ENCODE results near the gene S100A7A. TPM values are rescaled to one million over a fixed set of nuclear protein-coding genes. Genes with fewer than 3 reads are reported as not detected.

Gene S100A7A
- total and polyA plus RNA-seq, 2 of the 8 experiments (the other 6 are each of a cell fraction or from before 2014, with no cell fraction given) = not detected

GRCh38 chr1:153438599-153438998, 22.3 kb downstream of the S100A7A start (continued):
- TF ChIP-seq CHD7 (IDR thresholded peaks at IDR 0.05; ENCODE audit: insufficient replicate concordance, low read length) (no peak), CREB1 (IDR thresholded peaks at IDR 0.05) (no peak), TAF7 (optimal IDR thresholded peaks at IDR 0.05; ENCODE audit: borderline replicate concordance, low read depth, low read length) (no peak), RAD21 (IDR thresholded peaks at IDR 0.05 in 1 of 2, conservative IDR thresholded peaks at IDR 0.05 in 1 of 2; ENCODE audit: low read depth in 2 of 2, low read length in 2 of 2) (no peak), BRCA1 (IDR thresholded peaks at IDR 0.05; ENCODE audit: low read depth, low read length) (no peak), FOSL1 (IDR thresholded peaks at IDR 0.05; ENCODE audit: insufficient read depth, low read depth, low read length) (no peak), CBX8 (IDR thresholded peaks at IDR 0.05; ENCODE audit: borderline replicate concordance, low read depth, low read length) (no peak)
